Cardiac muscle cell (in vitro differentiated cells and primary cell): ENCODE results near the gene SMAP1. TPM values are rescaled to one million over a fixed set of nuclear protein-coding genes. Genes with fewer than 3 reads are reported as not detected.

Experiments used
- DNase-seq, 2 donors: peaks; one replicate each; pipeline versions ENCODE4 v3.0.0 to v3.0.0-alpha.2; 2010 to 2017; ENCODE audit warnings: low read depth in 1 of 2, low spot score in 1 of 2
- H3K27ac ChIP-seq: fragments of 200-600 bp; sonication (generic); 2 replicates; pipeline ENCODE4 v1.5.1; 2016
- H3K27me3 ChIP-seq: fragments of 200-600 bp; sonication (generic); 2 replicates; pipeline ENCODE4 v1.6.0; 2016; ENCODE audit warnings: control low read depth
- H3K36me3 ChIP-seq: fragments of 200-600 bp; sonication (generic); 2 replicates; pipeline ENCODE4 v1.5.1; 2016; ENCODE audit warnings: control low read depth
- H3K4me1 ChIP-seq: fragments of 200-600 bp; sonication (generic); 2 replicates; pipeline ENCODE4 v1.8.1; 2017; ENCODE audit warnings: low read depth, mild to moderate bottlenecking, mixed run types
- H3K4me3 ChIP-seq: fragments of 200-600 bp; sonication (generic); 2 replicates; pipeline ENCODE4 v1.5.1; 2016; ENCODE audit warnings: mild to moderate bottlenecking
- H3K9me3 ChIP-seq: fragments of 200-600 bp; sonication (generic); 2 replicates; pipeline ENCODE4 v1.5.1; 2017; ENCODE audit warnings: low read depth, mild to moderate bottlenecking, control low read depth
- CTCF ChIP-seq: IDR thresholded peaks from 2 replicates; pipeline ENCODE4 v1.5.1; 2012; ENCODE audit warnings: low read depth, mild to moderate bottlenecking, low read length
- polyA plus RNA-seq: library from polyadenylated mRNA; unstranded; fragments of >200 nt; fragmentation: Nextera tagmentation; extraction: Ambion mirVana; gene quantifications from 2 replicates; pipeline ENCODE4 v1.2.1, GENCODE V29; 2016
- total RNA-seq: library from RNA; depleted of rRNA; stranded (reverse); fragments of >200 nt; gene quantifications from 2 replicates; pipeline ENCODE4 v1.2.3, GENCODE V29; 2016

Gene SMAP1
- total and polyA plus RNA-seq, 2 experiments from 2014 or later: 37.7 to 43.1 TPM

- Histone ChIP-seq H3K27ac (no peak overlapping the region), H3K27me3 (no peaks in the 10 kb centered on the region), H3K36me3 (no peaks in the 10 kb centered on the region), H3K4me1 (no peaks in the 10 kb centered on the region), H3K9me3 (no peaks in the 10 kb centered on the region), H3K4me3 (no peak overlapping the region)
- no peak for TF ChIP-seq CTCF
- no peak for DNase-seq
These were observed 179.7 kb downstream of the SMAP1 start for GRCh38 chr6:70847106-70848084.

DNA sequence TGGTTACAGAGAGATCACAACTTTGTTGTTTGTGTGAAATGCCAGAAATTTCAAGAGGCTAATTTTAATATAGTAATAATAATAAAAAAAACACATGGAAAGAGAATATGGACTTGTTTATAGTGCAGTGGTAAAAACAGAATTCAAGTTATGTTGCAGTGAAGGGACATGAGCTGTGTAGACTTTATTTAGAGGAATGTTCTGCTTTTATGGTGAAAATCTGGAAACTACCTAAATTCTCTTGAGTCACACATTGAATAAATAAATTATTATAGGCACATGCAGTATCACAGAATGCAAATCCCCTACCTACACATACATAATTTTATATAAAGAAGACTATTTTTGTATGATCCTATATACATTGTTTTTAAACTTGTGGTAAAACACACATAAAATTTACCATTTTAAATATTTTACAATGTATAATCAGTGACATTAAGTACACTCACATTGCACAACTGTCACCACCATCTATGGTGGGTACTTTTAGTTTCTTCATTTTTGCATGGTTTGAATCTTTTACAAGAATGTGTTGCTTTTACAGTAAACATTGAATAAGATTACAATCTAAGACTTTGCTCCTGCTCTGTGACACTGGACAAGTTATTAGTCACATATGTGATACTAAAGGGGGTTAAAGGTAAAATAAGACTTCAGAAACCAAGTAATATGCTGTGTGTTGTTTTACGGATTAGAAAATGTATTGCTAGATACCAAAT lies 181.8 kb downstream of the SMAP1 start:
- Histone ChIP-seq H3K4me1 (no peaks in the 10 kb centered on the region), H3K9me3 (no peaks in the 10 kb centered on the region), H3K4me3 (no peak overlapping the region), H3K27me3 (no peaks in the 10 kb centered on the region), H3K27ac (no peak overlapping the region), H3K36me3 (no peaks in the 10 kb centered on the region)
- TF ChIP-seq CTCF: no peak
- DNase-seq: no peak

DNA sequence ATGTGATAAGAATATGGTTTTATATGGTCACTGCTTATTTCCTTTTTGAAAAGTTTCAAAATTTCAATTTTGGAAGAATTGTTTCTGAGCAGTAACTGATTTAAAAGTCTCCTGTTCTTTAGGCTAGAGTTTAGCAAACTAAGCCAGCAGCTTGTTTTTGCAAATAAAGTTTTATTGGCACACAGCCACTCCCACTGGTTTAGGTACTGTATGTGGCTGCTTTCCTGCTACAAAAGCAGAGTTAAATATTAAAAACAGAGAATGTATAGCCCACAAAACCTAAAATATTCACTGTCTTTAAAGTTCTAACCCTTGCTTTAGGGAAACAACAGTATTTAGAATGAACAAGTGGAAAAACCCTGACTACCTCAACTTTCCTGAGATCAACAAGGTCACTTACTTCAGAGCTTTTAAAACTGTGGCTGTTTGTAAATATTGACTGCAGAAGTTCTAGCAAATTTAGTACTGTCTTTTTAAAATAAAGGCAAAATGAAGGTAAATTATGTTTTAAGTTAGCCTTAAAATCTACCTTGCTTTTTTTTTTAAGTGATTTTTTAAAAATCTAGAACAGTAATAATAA lies 185.1 kb downstream of the SMAP1 start:
- no peaks in the 10 kb centered on the region for H3K36me3 ChIP-seq
- no peak for TF ChIP-seq CTCF
- H3K27ac ChIP-seq: no peak overlapping the region
- H3K4me1 ChIP-seq: no peaks in the 10 kb centered on the region
- no peaks in the 10 kb centered on the region for H3K27me3 ChIP-seq
- no peak for DNase-seq
- H3K4me3 ChIP-seq: no peak overlapping the region
- H3K9me3 ChIP-seq: no peaks in the 10 kb centered on the region

DNA sequence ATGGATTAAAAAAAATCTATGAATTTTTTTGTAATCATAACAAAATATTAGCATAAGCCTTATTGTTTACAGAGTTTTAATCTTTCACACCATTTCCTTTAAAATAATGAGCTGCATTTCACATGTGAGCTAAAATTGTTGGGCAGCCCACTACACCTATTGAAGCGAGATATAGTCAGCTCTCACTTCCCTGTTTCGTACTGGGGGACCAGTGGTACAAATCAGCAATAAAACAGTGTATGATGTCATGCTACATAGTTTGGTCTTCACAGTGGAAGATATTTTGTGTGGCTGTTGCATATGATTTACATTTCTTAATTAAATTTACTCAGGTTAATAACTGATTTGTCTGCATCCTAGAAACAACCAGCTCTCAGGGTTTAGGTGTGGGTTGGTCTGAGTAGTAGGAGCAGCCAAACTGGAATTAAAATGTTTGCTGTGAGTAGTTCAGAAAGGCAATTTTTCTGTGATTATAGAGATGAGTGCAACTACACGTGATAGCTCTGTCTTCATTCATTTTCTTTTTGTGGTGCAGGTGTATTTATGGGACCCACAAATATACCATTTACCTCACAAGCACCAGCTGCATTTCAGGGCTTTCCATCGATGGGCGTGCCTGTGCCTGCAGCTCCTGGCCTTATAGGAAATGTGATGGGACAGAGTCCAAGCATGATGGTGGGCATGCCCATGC lies 189.8 kb downstream of the SMAP1 start:
- Histone ChIP-seq H3K4me1 (no peaks in the 10 kb centered on the region), H3K27me3 (no peaks in the 10 kb centered on the region), H3K4me3 (no peak overlapping the region), H3K27ac (no peak overlapping the region), H3K36me3 (peaks cover 12% of the 10 kb centered on the region), H3K9me3 (no peaks in the 10 kb centered on the region)
- no peak for TF ChIP-seq CTCF
- DNase-seq: no peak

DNA sequence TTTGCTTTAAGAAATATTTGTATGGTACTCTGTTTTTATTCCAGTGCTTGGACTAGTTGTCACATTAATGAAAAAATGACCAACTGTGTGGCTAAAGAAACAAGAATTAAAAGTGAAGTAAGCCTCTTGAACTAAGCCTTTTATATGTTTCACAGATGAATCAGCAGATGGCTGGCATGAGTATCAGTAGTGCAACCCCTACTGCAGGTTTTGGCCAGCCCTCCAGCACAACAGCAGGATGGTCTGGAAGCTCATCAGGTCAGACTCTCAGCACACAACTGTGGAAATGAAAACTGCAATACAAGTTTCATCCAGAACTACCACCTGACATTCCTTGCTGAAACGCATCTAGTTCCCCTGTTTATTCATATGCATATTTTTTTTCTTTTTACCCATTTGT lies 192.4 kb downstream of the SMAP1 start:
- no peak overlapping the region for H3K4me3 ChIP-seq
- DNase-seq: no peak
- H3K27me3 ChIP-seq: no peaks in the 10 kb centered on the region
- no peak overlapping the region for H3K27ac ChIP-seq
- H3K4me1 ChIP-seq: no peaks in the 10 kb centered on the region
- no peaks in the 10 kb centered on the region for H3K9me3 ChIP-seq
- peaks cover 12% of the 10 kb centered on the region for H3K36me3 ChIP-seq
- TF ChIP-seq CTCF: no peak
